ENCODE measurements around the gene ITIH3. TPM values are rescaled to one million over a fixed set of nuclear protein-coding genes. Genes with fewer than 3 reads are reported as not detected.

The ITIH3 gene
- total and polyA plus RNA-seq, 2 of the 8 experiments (the other 6 are each of a cell fraction or from before 2014, with no cell fraction given): not detected

DNA sequence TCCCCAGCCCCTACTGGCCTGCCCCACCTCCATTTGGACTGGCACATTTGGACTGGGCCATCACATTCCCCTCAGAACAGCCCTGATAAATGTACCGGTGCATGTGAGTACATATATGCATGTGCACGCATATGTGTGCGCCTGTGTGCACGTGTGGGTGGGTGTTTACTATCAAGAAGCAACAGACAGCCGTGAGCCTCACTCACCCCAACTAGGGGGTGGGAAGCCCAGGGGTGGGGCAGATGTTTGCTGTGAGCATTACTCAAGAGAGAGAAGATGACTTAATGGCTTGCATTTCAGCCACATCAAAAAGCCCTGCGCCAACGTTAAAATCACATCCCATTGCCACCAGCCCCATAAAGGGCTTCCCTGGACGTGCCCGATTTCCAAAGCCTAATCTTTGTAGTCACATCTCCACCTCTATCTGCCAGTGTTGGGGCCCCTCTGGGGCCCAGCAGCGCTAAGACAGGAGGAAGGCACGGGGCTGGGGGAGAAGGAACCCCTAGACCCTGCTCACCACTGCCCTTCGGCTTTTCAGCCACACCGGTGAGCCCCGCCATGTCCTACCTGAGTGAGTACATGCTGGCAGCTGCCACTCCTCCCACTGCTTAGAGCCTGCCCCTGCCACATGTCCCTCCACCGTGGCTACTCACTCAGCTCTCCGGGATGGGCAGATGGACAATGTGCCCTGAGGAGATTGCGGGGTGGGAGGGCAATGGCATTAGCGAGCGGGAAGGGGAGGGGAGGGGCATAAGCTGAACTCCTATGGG is 10.9 kb downstream of the ITIH3 start:
- Histone ChIP-seq H3K36me3 (ENCODE audit: control insufficient read depth in 2 of 4, insufficient read depth in 4 of 4, low read length in 3 of 4) (no peaks in the 10 kb centered on the region), H3K4me3 (ENCODE audit: extremely low read depth in 1 of 4, insufficient read depth in 2 of 4, low read depth in 3 of 4, low read length in 4 of 4) (no peak overlapping the region), H3K23ac (ENCODE audit: insufficient read length) (no peak overlapping the region), H3K9ac (replicated peaks in 1 of 4; ENCODE audit: extremely low read depth in 1 of 4, low read depth in 3 of 4, low read length in 3 of 4) (no peak overlapping the region), H2BK12ac (ENCODE audit: low read depth, low read length) (no peak overlapping the region), H3K27ac (ENCODE audit: low read depth, low read length) (no peak overlapping the region), H3K27me3 (replicated peaks in 1 of 4; ENCODE audit: control insufficient read depth in 3 of 4, extremely low read depth in 1 of 4, insufficient read depth in 3 of 4, low read length in 3 of 4) (no peaks in the 10 kb centered on the region; a peak in 1 of 7 replicates), H2AK5ac (ENCODE audit: low read depth, low read length) (no peak overlapping the region), H3K79me1 (ENCODE audit: low read depth, low read length) (no peaks in the 10 kb centered on the region), H4K5ac (ENCODE audit: insufficient read length, low read depth, low read length) (no peak overlapping the region), H2BK15ac (ENCODE audit: low read length) (no peak overlapping the region), H4K8ac (ENCODE audit: extremely low read depth, insufficient read depth, low read length) (peak overlapping the region; percentile 77; the same call in 1 of the 2 replicates), H2BK5ac (ENCODE audit: low read depth, low read length) (no peak overlapping the region), H3K4me1 (replicated peaks in 1 of 4; ENCODE audit: control insufficient read depth in 3 of 4, insufficient read depth in 4 of 4, low read length in 3 of 4) (no peaks in the 10 kb centered on the region), H3K9me3 (ENCODE audit: insufficient read depth in 2 of 2, low read depth in 1 of 2, low read length in 1 of 2) (no peaks in the 10 kb centered on the region), H3K4ac (replicated peaks; ENCODE audit: insufficient read length, low read depth, low read length) (no peak overlapping the region), H3K56ac (replicated peaks; ENCODE audit: insufficient read length, low read depth, low read length) (no peak overlapping the region), H3K4me2 (ENCODE audit: insufficient read depth in 1 of 2, low read depth in 2 of 2, low read length in 2 of 2) (no peak overlapping the region), H4K91ac (replicated peaks; ENCODE audit: insufficient read length, low read length) (no peak overlapping the region), H3K18ac (ENCODE audit: extremely low read depth, low read length) (no peak overlapping the region), H3K14ac (ENCODE audit: insufficient read length) (no peak overlapping the region), H2BK120ac (replicated peaks; ENCODE audit: low read depth, low read length) (no peak overlapping the region), H2AFZ (ENCODE audit: low read length) (no peak overlapping the region), H3K79me2 (ENCODE audit: control insufficient read depth in 1 of 2, insufficient read depth in 2 of 2, low read length in 2 of 2) (no peaks in the 10 kb centered on the region), H4K20me1 (replicated peaks in 1 of 2; ENCODE audit: control insufficient read depth in 1 of 2, insufficient read depth in 2 of 2, low read length in 2 of 2) (peaks cover 0 to 2% of the 10 kb centered on the region in 2 experiments), H3K23me2 (ENCODE audit: low read depth, low read length) (peaks cover 5% of the 10 kb centered on the region; the same call in 1 of the 2 replicates), H2BK20ac (ENCODE audit: low read length) (no peak overlapping the region)
- no peak for TF ChIP-seq GTF2F1 (IDR thresholded peaks at IDR 0.05; ENCODE audit: borderline replicate concordance, low read depth, low read length)
- no peak for TF ChIP-seq TAF1 (IDR thresholded peaks at IDR 0.05; ENCODE audit: low read depth, low read length)
- no peak for TF ChIP-seq MAFK (IDR thresholded peaks at IDR 0.05; ENCODE audit: low read depth, low read length)
- no peak for TF ChIP-seq CEBPB (IDR thresholded peaks at IDR 0.05; ENCODE audit: low read depth, low read length)
- TF ChIP-seq TEAD4 (IDR thresholded peaks at IDR 0.05; ENCODE audit: low read depth, low read length): no peak
- TF ChIP-seq USF2 (IDR thresholded peaks at IDR 0.05; ENCODE audit: low read length): no peak
- TF ChIP-seq SUZ12 (IDR thresholded peaks at IDR 0.05; ENCODE audit: low read length): no peak
- CTCF ChIA-PET (ENCODE audit: partially characterized antibody): interaction anchor here (1.3 to 1.5 kb wide), 2 partner anchors 13 to 16 kb away, joined by 7 to 8 read pairs; no protein-coding TSS in a partner anchor
- FAIRE-seq (no peak), DNase-seq (ENCODE audit: low read depth in 1 of 2, low spot score in 2 of 2) (no peak)
- 89% methylated on average over 17 of the region's 19 CpGs; no CpG with 5 or more reads in 1 of the 2 experiments for WGBS, 2 experiments (ENCODE audit: extremely low coverage in 1 of 2, insufficient coverage in 1 of 2, insufficient read length in 1 of 2, insufficient replicate concordance in 2 of 2, low coverage in 1 of 2, low lambda C conversion rate in 2 of 2, missing lambda C conversion rate in 1 of 2)
- POLR2A ChIA-PET (ENCODE audit: partially characterized antibody): interaction anchor here (1.1 kb wide), 1 partner anchor 13 kb away, joined by 3 read pairs; no protein-coding TSS in a partner anchor
